Upper lobe of right lung (tissue), 1 donor: ENCODE results near the gene TBC1D2B. TPM values are rescaled to one million over a fixed set of nuclear protein-coding genes. Genes with fewer than 3 reads are reported as not detected.

Source experiments
- ATAC-seq: fragments of 200-7000 bp; cut with Tn5 transposase; one replicate; pipeline ENCODE4 v1.9.1; 2020; ENCODE audit warnings: mild to moderate bottlenecking, moderate library complexity
- DNase-seq: peaks from one replicate; pipeline ENCODE4 v3.0.0-alpha.2; 2020
- H3K27ac ChIP-seq: fragments of 200-600 bp; one replicate; pipeline ENCODE4 v1.8.0; 2022
- H3K27me3 ChIP-seq: fragments of 200-600 bp; one replicate; pipeline ENCODE4 v1.8.0; 2022; ENCODE audit warnings: mild to moderate bottlenecking
- H3K36me3 ChIP-seq: fragments of 200-600 bp; one replicate; pipeline ENCODE4 v1.8.0; 2022
- H3K4me1 ChIP-seq: fragments of 200-600 bp; one replicate; pipeline ENCODE4 v1.8.0; 2022
- H3K4me3 ChIP-seq: fragments of 200-600 bp; one replicate; pipeline ENCODE4 v1.8.0; 2022; ENCODE audit warnings: mild to moderate bottlenecking
- H3K9me3 ChIP-seq: fragments of 200-600 bp; one replicate; pipeline ENCODE4 v1.8.0; 2022
- CTCF ChIP-seq: fragments of 200-600 bp; IDR thresholded peaks from one replicate; pipeline ENCODE4 v1.8.0; 2022; ENCODE audit warnings: antibody characterized with exemption
- intact Hi-C: fragments of 100-400 bp; cut with DNase I; formaldehyde crosslinking; loops from one replicate; pipeline ENCODE4 v1.11.0; 2022
- total RNA-seq: library from RNA; stranded (reverse); fragmentation: NEBNext Ultra II Directional; extraction: Animal tissue kit (Norgen Biotek cat#: 25700); gene quantifications from one replicate; pipeline ENCODE4 v1.2.1, GENCODE V29; 2021
- donor health status: DM: no; HTN: yes; CAD: no; lungs with severe emphysema.

Gene TBC1D2B
- total RNA-seq, 1 donor from 2014 or later = 88.7 TPM

GRCh38 chr15:78033864-78034263 lies 43.6 kb downstream of the TBC1D2B start:
- Histone ChIP-seq H3K27me3 (no peaks in the 10 kb centered on the region), H3K27ac (peak overlapping the region; percentile 73), H3K36me3 (peaks cover 38% of the 10 kb centered on the region), H3K4me3 (no peak overlapping the region), H3K4me1 (peaks cover 66% of the 10 kb centered on the region), H3K9me3 (no peaks in the 10 kb centered on the region)
- TF ChIP-seq CTCF = no peak
- DNase-seq = no peak
- intact Hi-C loops = no loop called here
- no peak for ATAC-seq

- DNase-seq (no peak), ATAC-seq (no peak)
- H3K4me3 ChIP-seq = no peak overlapping the region
- no peaks in the 10 kb centered on the region for H3K9me3 ChIP-seq
- H3K27me3 ChIP-seq = no peaks in the 10 kb centered on the region
- intact Hi-C loops = no loop called here
- H3K4me1 ChIP-seq = peaks cover 54% of the 10 kb centered on the region
- H3K27ac ChIP-seq = peak overlapping the region; percentile 31
- no peak for TF ChIP-seq CTCF
- H3K36me3 ChIP-seq = peaks cover 46% of the 10 kb centered on the region
Measured at GRCh38 chr15:78032671-78033070, 44.8 kb downstream of the TBC1D2B start.

DNA sequence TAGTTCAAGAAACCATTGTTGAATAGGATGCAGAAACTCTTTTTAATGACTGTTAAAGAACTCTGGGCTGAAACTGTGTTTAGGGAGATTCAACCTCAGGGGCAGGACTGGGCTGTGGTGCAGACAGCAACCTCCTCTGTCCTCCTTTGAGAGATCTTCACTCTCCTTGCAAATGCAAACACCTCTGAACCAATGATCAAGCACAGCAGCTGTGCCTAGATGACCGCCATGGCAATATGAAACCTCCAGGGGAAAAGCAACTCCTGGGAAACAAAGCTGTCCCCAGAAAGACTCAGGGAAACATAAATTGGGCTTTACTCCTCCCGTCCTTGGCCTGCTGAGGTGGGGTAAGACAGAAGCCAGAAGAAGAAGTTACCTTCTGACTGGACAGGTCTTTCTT lies 52.6 kb downstream of the TBC1D2B start:
- peak overlapping the region; percentile 75 for H3K27ac ChIP-seq
- H3K27me3 ChIP-seq = no peaks in the 10 kb centered on the region
- intact Hi-C loops = no loop called here
- TF ChIP-seq CTCF = no peak
- no peak overlapping the region for H3K4me3 ChIP-seq
- peaks cover 39% of the 10 kb centered on the region for H3K4me1 ChIP-seq
- H3K9me3 ChIP-seq = no peaks in the 10 kb centered on the region
- H3K36me3 ChIP-seq = peaks cover 92% of the 10 kb centered on the region
- ATAC-seq = no peak
- no peak for DNase-seq

DNA sequence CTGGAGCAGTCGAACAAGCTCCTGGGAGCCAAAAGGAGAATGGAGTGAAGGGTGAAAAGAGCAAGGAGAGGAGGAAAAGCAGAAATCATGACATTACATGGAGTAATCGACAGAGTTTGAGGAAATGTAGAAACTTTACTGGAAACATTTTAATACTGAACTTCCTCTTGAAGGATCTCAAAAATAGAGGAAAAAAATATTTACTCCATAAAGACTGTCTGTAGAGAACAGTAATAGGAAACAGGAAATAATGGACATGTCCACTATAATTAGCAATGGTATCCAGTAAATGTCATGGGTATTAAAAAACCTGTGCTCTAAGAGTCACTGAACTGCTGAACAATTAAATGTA lies 53.0 kb downstream of the TBC1D2B start:
- no peak for TF ChIP-seq CTCF
- H3K9me3 ChIP-seq = no peaks in the 10 kb centered on the region
- H3K27me3 ChIP-seq = no peaks in the 10 kb centered on the region
- intact Hi-C loops = no loop called here
- no peak overlapping the region for H3K4me3 ChIP-seq
- H3K27ac ChIP-seq = peak overlapping the region; percentile 75
- H3K36me3 ChIP-seq = peaks cover 88% of the 10 kb centered on the region
- peaks cover 39% of the 10 kb centered on the region for H3K4me1 ChIP-seq
- no peak for ATAC-seq
- DNase-seq = no peak

DNA sequence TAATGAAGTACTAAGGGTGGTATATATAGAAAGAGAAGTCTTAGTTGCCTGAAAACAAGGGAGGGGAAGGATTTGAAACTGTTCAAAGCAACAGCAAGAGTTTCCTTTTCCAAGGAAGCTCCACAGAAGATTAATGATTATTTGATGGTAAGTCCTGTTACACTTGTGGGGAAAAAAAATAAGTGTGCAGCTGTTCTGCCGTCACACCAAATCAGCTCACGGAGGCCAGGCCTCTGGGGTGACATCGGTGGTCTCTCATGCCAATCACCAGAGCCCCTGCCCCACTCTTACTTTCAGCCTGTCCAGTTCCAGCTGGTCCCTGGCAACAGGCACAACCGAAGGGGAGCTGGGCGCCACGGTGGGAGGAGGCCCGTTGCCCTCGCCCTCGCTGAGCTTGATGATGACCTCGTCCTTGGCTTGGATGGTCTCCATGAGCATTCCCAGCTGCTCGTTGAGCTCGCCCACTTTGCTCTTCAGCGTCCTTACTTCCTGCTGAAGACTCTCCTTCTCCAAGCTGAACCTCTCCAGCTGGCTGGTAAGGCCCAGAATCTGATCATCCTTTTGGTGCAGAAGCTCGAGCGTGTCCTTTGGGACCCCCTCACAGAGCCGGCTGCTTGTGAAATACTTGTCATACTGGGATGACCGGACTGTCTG lies 53.5 kb downstream of the TBC1D2B start:
- ATAC-seq (peak; percentile 60), DNase-seq (peak; percentile 69)
- no peak overlapping the region for H3K4me3 ChIP-seq
- peak overlapping the region; percentile 75 for H3K27ac ChIP-seq
- TF ChIP-seq CTCF = no peak
- H3K27me3 ChIP-seq = no peaks in the 10 kb centered on the region
- peaks cover 42% of the 10 kb centered on the region for H3K4me1 ChIP-seq
- peaks cover 83% of the 10 kb centered on the region for H3K36me3 ChIP-seq
- intact Hi-C loops = no loop called here
- H3K9me3 ChIP-seq = no peaks in the 10 kb centered on the region
